Caco-2 (cell line): ENCODE measurements around the gene ULK1. TPM values are rescaled to one million over a fixed set of nuclear protein-coding genes. Genes with fewer than 3 reads are reported as not detected.

Source experiments
- Bru-seq: library from RNA; stranded (reverse); fragments of 400-500 nt; gene quantifications from one replicate; lab custom pipeline; 2021; lab: Mats Ljungman, UMichigan
- BruChase-seq, 2 experiments: library from RNA; stranded (reverse); fragments of 400-500 nt; gene quantifications; one replicate each; lab custom pipeline; 2021; lab: Mats Ljungman, UMichigan
- BruUV-seq: library from RNA; stranded (reverse); fragments of 400-500 nt; replicated peaks from 2 replicates; lab custom pipeline; 2021; lab: Mats Ljungman, UMichigan
- CTCF ChIA-PET: fragments of 300-600 bp; sonication (Branson Sonifier 250); formaldehyde crosslinking; loops from one replicate; lab custom pipeline; 2022; ENCODE audit warnings: antibody characterized with exemption; lab: Charles Lee
- POLR2A ChIA-PET: fragments of 300-600 bp; sonication (Branson Sonifier 250); formaldehyde crosslinking; loops from one replicate; lab custom pipeline; 2022; ENCODE audit warnings: antibody characterized with exemption; lab: Charles Lee
- DNase-seq, 2 experiments: peaks; one replicate each; pipeline versions ENCODE4 v3.0.0 to v3.0.0-alpha.2; 2020 to 2022
- H3K27me3 ChIP-seq: replicated peaks from 2 replicates; pipeline ENCODE4 v1.6.0; 2011; ENCODE audit warnings: low read length; ENCODE audit not compliant: control insufficient read depth, insufficient read depth
- H3K36me3 ChIP-seq: 2 replicates; pipeline ENCODE4 v1.5.1; 2011; ENCODE audit warnings: low read length; ENCODE audit not compliant: control insufficient read depth, insufficient read depth
- H3K4me1 ChIP-seq: fragments of 250-450 bp; sonication (Bioruptor Pico); 2 replicates; pipeline ENCODE4 v1.5.1; 2020; ENCODE audit warnings: mild to moderate bottlenecking
- H3K4me3 ChIP-seq: 2 replicates; pipeline ENCODE4 v1.5.1; 2011; ENCODE audit warnings: low read depth, mild to moderate bottlenecking, control low read depth, low read length
- H3K9me3 ChIP-seq: fragments of 250-450 bp; sonication (Bioruptor Pico); 2 replicates; pipeline ENCODE4 v1.5.1; 2020; ENCODE audit warnings: mild to moderate bottlenecking, moderate library complexity
- H3K27ac Mint-ChIP-seq: one replicate; pipeline ENCODE4 v1.8.0; 2022; ENCODE audit warnings: mixed read lengths; ENCODE audit not compliant: unreplicated experiment
- H3K27me3 Mint-ChIP-seq: one replicate; pipeline ENCODE4 v1.8.0; 2022; ENCODE audit warnings: mixed read lengths; ENCODE audit not compliant: insufficient read depth, unreplicated experiment
- H3K36me3 Mint-ChIP-seq: one replicate; pipeline ENCODE4 v1.8.0; 2022; ENCODE audit warnings: mild to moderate bottlenecking, mixed read lengths; ENCODE audit not compliant: insufficient read depth, unreplicated experiment
- H3K4me1 Mint-ChIP-seq: one replicate; pipeline ENCODE4 v1.8.0; 2022; ENCODE audit warnings: low read depth, mixed read lengths; ENCODE audit not compliant: unreplicated experiment
- H3K4me3 Mint-ChIP-seq: one replicate; pipeline ENCODE4 v1.8.0; 2022; ENCODE audit warnings: mild to moderate bottlenecking, moderate library complexity, mixed read lengths; ENCODE audit not compliant: unreplicated experiment
- H3K9me3 Mint-ChIP-seq: one replicate; pipeline ENCODE4 v1.8.0; 2022; ENCODE audit warnings: mixed read lengths; ENCODE audit not compliant: unreplicated experiment
- intact Hi-C: fragments of 100-400 bp; cut with micrococcal nuclease; formaldehyde crosslinking; loops from one replicate; pipeline ENCODE4 v1.10.0; 2022; ENCODE audit not compliant: unreplicated experiment
- long read RNA-seq: library from polyadenylated mRNA; stranded (forward); transcript quantifications from one replicate; pipeline ENCODE4 v2.0.0, GENCODE V29; 2022
- total RNA-seq: library from RNA; stranded (reverse); gene quantifications from 2 replicates; pipeline ENCODE4 v1.2.3, GENCODE V29; 2022
- TF ChIP-seq, protein P1 (sequence below), 2 experiments: fragments of 200-600 bp in 1 of 2; IDR thresholded peaks; 1 replicate in 1 of 2; 2 replicates in 1 of 2; pipeline versions ENCODE4 v1.5.1 to v1.8.0; 2011 to 2022; ENCODE audit warnings: antibody characterized with exemption in 1 of 2, control low read depth in 1 of 2, inconsistent platforms in 1 of 2, low read depth in 1 of 2, low read length in 1 of 2, mild to moderate bottlenecking in 1 of 2, moderate library complexity in 1 of 2; ENCODE audit not compliant: insufficient read depth in 1 of 2, severe bottlenecking in 1 of 2, unreplicated experiment in 1 of 2

ULK1 gene
- 61.1 and 63.8 TPM in 2 replicates for total RNA-seq
- percentile 58 among the genes with signal in this experiment for Bru-seq, nascent RNA
- BruChase-seq, experiment 1, labeled RNA remaining after a 2-hour chase: percentile 63 among the genes with signal in this experiment
- BruChase-seq, experiment 2, labeled RNA remaining after a 6-hour chase: percentile 75 among the genes with signal in this experiment
- long read RNA-seq, full-length matches to known transcripts: 4 of 65 reads
- long read RNA-seq, partial matches to known transcripts: 57 of 65 reads
- long read RNA-seq, other reads (novel, unspliced or antisense): 4 of 65 reads

DNA sequence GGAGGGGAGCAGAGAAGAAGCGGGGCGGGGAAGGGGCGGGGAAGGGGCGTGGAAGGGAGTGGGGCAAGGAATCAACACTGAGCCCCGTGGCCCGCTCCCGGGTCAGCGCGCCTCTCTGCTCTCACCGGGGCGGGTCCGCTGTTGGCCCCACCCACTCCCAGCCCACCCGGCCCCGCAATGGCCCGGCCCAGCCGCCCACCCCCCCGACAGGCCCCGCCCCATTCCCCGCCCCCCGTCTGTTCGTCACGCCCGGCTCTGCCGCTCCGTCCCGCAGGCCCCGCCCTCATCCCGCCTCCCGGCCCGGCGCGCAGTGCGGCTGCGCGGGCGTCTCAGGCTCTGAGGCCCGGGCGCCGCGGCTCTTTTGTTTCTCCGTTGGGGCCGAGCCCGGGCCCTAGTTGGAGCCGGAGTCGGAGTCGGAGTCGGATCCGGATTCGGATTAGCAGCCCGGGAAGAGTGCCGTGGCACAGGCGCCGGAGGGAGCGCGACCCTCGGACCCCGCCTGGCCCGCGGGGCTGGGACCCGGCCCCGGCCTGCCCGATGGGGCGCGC, at the start of gene ULK1:
ULK1 (plus strand) TSS at position 310 of the 548 bp plus-strand sequence. CDS start 380 bp downstream, outside the sequence.
- TF ChIP-seq, protein P1, sequence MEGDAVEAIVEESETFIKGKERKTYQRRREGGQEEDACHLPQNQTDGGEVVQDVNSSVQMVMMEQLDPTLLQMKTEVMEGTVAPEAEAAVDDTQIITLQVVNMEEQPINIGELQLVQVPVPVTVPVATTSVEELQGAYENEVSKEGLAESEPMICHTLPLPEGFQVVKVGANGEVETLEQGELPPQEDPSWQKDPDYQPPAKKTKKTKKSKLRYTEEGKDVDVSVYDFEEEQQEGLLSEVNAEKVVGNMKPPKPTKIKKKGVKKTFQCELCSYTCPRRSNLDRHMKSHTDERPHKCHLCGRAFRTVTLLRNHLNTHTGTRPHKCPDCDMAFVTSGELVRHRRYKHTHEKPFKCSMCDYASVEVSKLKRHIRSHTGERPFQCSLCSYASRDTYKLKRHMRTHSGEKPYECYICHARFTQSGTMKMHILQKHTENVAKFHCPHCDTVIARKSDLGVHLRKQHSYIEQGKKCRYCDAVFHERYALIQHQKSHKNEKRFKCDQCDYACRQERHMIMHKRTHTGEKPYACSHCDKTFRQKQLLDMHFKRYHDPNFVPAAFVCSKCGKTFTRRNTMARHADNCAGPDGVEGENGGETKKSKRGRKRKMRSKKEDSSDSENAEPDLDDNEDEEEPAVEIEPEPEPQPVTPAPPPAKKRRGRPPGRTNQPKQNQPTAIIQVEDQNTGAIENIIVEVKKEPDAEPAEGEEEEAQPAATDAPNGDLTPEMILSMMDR (IDR thresholded peaks at IDR 0.05; ENCODE audit: insufficient read depth in 1 of 2, low read depth in 1 of 2, low read length in 1 of 2, severe bottlenecking in 1 of 2, unreplicated experiment in 1 of 2): no peak
- H3K27me3 ChIP-seq: no peaks in the 10 kb centered on the region
- CTCF ChIA-PET: no interaction called here
- H3K36me3 ChIP-seq: no peaks in the 10 kb centered on the region; the same call in 1 of the 2 replicates
- peak within 1 kb of the TSS; percentile 75 for H3K4me3 ChIP-seq
- DNase-seq: peak; percentile 90 to 94
- H3K4me1 ChIP-seq: peaks cover 5% of the 10 kb centered on the region; the same call in 1 of the 2 replicates
- POLR2A ChIA-PET: no interaction called here
- peaks cover 27% of the 10 kb centered on the region for H3K36me3 Mint-ChIP-seq
- H3K27me3 Mint-ChIP-seq: no peaks in the 10 kb centered on the region
- intact Hi-C loops: no loop called here
- peak within 1 kb of the TSS; percentile 83 for H3K4me3 Mint-ChIP-seq
- H3K4me1 Mint-ChIP-seq: peaks cover 13% of the 10 kb centered on the region
- BruUV-seq: no TSS peak
- H3K9me3 Mint-ChIP-seq: no peaks in the 10 kb centered on the region
- H3K9me3 ChIP-seq: no peaks in the 10 kb centered on the region
- H3K27ac Mint-ChIP-seq: peak within 1 kb of the TSS; percentile 85

- no peak overlapping the region for H3K27ac Mint-ChIP-seq
- no peaks in the 10 kb centered on the region for H3K9me3 Mint-ChIP-seq
- DNase-seq: no peak
- ChIA-PET POLR2A (no interaction called here), CTCF (no interaction called here)
- H3K27me3 Mint-ChIP-seq: no peaks in the 10 kb centered on the region
- Histone ChIP-seq H3K27me3 (no peaks in the 10 kb centered on the region), H3K9me3 (no peaks in the 10 kb centered on the region), H3K36me3 (no peaks in the 10 kb centered on the region), H3K4me1 (peaks cover 13% of the 10 kb centered on the region), H3K4me3 (no peak overlapping the region)
- no peak overlapping the region for H3K4me3 Mint-ChIP-seq
- H3K4me1 Mint-ChIP-seq: no peaks in the 10 kb centered on the region
- TF ChIP-seq, protein P1 (IDR thresholded peaks at IDR 0.05; ENCODE audit: insufficient read depth in 1 of 2, low read depth in 1 of 2, low read length in 1 of 2, severe bottlenecking in 1 of 2, unreplicated experiment in 1 of 2): no peak
- BruUV-seq: no TSS peak
- no peaks in the 10 kb centered on the region for H3K36me3 Mint-ChIP-seq
- intact Hi-C loops: no loop called here
These were observed 49.8 kb upstream of the ULK1 start for GRCh38 chr12:131844656-131845055.

DNA sequence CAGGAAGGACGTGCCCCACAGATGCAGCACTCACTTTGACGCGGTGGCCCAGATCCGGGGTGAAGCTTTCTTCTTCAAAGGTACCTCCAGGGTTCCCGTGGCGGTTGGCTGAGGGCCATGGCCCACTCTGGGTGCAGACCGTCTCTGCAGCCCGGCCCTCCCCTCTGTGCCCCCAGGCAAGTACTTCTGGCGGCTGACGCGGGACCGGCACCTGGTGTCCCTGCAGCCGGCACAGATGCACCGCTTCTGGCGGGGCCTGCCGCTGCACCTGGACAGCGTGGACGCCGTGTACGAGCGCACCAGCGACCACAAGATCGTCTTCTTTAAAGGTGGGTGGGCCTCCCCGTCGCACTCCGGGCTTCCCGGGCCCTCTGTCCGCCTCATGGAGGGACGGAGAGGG, 49.3 kb upstream of the ULK1 start:
- CTCF ChIA-PET: no interaction called here
- peaks cover 13% of the 10 kb centered on the region for H3K4me1 ChIP-seq
- no peaks in the 10 kb centered on the region for H3K36me3 ChIP-seq
- no peak overlapping the region for H3K4me3 Mint-ChIP-seq
- intact Hi-C loops: no loop called here
- no peaks in the 10 kb centered on the region for H3K36me3 Mint-ChIP-seq
- no peaks in the 10 kb centered on the region for H3K9me3 Mint-ChIP-seq
- POLR2A ChIA-PET: no interaction called here
- no peak overlapping the region for H3K27ac Mint-ChIP-seq
- DNase-seq: peak in 1 of 2 experiments; percentile 30
- no peaks in the 10 kb centered on the region for H3K4me1 Mint-ChIP-seq
- TF ChIP-seq, protein P1 (IDR thresholded peaks at IDR 0.05; ENCODE audit: insufficient read depth in 1 of 2, low read depth in 1 of 2, low read length in 1 of 2, severe bottlenecking in 1 of 2, unreplicated experiment in 1 of 2): no peak
- H3K4me3 ChIP-seq: no peak overlapping the region
- H3K9me3 ChIP-seq: no peaks in the 10 kb centered on the region
- H3K27me3 Mint-ChIP-seq: no peaks in the 10 kb centered on the region
- BruUV-seq: no TSS peak
- no peaks in the 10 kb centered on the region for H3K27me3 ChIP-seq
